ENCODE measurements around the gene BATF3.

BATF3 gene

GRCh38 chr1:212684521-212685090, 15.0 kb downstream of the BATF3 start:
- DNase-seq (ENCODE audit: low read depth) = no peak

DNA sequence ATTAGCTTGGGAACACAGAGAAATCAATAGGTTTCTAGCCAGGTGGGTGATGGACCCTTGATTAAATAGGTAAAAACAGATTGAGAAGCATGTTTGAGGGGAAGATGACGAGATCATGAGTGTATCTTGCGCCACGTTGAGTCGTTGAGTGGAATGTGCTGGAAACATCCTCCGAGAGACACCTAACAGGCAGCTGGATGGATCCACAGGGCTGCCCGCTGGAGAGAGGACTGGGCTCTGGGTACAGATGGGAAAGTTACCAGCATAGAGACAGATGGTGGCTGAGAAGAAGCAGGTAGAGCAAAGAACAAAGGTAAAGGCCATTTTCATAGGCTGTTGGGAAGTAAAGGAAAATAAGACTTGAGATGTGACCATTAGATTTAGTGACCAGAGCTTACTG, 15.6 kb downstream of the BATF3 start:
- DNase-seq (ENCODE audit: low read depth) = no peak

- DNase-seq (ENCODE audit: low read depth) = no peak
Measured at GRCh38 chr1:212683357-212683722, 16.3 kb downstream of the BATF3 start.

DNA sequence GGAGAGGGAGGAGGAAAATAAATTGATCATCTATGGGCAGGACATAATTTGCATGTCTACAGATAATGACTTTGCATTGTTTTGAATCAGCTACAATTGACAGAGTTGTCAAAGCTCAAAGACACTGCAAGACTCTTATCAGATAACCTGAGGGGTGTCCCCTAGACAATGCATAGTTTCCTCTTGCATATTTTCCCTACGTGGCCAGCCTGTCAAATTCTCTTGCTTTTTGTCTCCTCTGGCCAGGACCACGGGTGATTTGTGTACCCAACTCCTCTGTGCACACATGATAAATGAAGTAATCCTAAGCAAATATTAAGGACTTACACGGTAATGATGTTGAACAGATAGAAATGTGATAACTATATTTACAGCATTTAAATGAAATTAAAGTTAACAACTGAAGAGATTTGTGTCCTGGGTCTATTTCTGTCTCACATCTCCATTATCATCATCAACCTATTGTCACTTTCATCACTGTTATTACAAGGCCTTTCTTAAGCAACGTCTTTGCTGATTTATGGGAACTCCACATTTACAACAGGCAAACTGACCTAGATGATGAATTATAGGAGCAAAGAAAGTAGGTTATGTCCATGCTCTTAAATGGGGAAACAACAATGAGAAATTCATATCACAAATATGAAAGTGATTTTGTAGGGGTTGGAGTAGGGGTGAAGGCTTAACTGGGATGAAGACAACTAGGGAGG, 18.8 kb downstream of the BATF3 start:
- DNase-seq (ENCODE audit: low read depth) = no peak

DNA sequence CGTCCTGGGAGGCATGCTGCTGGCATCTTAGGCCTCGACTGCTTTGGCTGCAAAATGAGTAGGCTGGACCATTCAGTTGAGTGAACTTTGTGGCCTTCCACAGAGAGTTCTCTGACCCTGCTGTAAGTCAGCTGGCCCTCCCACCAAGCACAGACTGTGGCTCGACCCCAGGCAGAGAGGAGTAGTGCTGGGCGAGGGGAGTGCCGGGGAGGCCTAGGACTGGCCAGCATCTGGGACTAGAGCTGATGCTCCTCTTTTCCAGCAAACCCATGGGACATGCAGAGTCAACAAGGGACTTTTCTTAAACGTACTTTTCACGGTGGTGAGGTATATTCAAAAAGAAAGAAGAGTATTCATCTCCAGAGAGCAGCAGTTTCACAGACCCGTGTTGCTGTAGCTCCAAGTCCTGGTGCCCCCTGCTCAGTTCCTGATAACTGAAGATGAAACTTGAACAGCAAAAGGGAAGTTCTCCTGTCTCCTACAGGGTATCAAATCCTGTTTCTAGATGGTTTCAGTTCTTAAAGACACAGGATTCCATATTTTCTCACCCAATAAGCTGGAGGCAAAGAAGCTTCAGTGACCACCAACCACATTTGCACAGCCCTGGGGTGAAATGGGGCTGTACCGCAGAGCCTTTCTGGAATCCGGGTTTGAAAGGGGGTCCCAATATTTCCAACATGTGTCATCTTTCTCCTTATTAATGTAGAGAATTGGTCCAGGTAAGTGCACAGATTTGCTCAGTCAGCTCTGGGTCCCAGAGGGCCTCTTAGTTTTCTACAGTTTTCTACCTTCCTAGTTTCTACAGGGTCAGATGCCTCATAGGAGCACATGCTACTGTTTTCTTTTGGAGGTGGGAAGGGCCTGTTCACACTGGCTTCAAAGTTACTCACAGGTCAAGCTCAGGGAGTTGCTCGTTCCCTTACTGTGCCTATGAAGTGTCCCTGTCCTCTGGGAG, 20.9 kb downstream of the BATF3 start:
- DNase-seq (ENCODE audit: low read depth) = no peak

- DNase-seq (ENCODE audit: low read depth) = no peak
Measured at GRCh38 chr1:212677573-212677972, 22.1 kb downstream of the BATF3 start.

DNA sequence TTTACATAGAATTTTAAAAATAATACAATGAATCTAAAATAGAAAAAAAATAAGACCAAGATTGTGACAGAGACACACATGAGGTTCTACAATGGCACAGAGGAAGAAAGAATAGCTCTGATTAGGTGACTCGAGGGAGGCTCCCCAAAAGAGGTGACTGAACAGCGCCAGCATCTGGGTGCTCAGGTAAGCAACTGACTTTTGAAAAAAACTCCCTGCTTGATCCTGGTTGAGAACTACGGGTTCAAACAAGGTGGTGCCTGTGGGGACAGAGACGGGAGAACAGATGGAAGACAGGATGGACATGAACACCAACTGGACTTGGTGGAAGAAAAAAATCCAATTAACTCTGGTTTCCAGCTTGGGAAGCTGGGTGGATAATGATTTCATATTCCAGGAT, 22.5 kb downstream of the BATF3 start:
- no peak for DNase-seq (ENCODE audit: low read depth)

- DNase-seq (ENCODE audit: low read depth) = no peak
Measured at GRCh38 chr1:212675675-212676074, 24.0 kb downstream of the BATF3 start.

- no peak for DNase-seq (ENCODE audit: low read depth)
Measured at GRCh38 chr1:212674872-212675271, 24.8 kb downstream of the BATF3 start.

- DNase-seq (ENCODE audit: low read depth) = no peak
Measured at GRCh38 chr1:212671342-212672031, 28.2 kb downstream of the BATF3 start.

GRCh38 chr1:212670882-212671281, 28.8 kb downstream of the BATF3 start:
- no peak for DNase-seq (ENCODE audit: low read depth)

- DNase-seq (ENCODE audit: low read depth) = no peak
Measured at GRCh38 chr1:212670301-212670700, 29.3 kb downstream of the BATF3 start.

GRCh38 chr1:212669600-212669999, 30.0 kb downstream of the BATF3 start:
- DNase-seq (ENCODE audit: low read depth) = no peak

GRCh38 chr1:212669102-212669501, 30.5 kb downstream of the BATF3 start:
- DNase-seq (ENCODE audit: low read depth) = no peak

- DNase-seq (ENCODE audit: low read depth) = no peak
Measured at GRCh38 chr1:212668477-212668876, 31.2 kb downstream of the BATF3 start.

DNA sequence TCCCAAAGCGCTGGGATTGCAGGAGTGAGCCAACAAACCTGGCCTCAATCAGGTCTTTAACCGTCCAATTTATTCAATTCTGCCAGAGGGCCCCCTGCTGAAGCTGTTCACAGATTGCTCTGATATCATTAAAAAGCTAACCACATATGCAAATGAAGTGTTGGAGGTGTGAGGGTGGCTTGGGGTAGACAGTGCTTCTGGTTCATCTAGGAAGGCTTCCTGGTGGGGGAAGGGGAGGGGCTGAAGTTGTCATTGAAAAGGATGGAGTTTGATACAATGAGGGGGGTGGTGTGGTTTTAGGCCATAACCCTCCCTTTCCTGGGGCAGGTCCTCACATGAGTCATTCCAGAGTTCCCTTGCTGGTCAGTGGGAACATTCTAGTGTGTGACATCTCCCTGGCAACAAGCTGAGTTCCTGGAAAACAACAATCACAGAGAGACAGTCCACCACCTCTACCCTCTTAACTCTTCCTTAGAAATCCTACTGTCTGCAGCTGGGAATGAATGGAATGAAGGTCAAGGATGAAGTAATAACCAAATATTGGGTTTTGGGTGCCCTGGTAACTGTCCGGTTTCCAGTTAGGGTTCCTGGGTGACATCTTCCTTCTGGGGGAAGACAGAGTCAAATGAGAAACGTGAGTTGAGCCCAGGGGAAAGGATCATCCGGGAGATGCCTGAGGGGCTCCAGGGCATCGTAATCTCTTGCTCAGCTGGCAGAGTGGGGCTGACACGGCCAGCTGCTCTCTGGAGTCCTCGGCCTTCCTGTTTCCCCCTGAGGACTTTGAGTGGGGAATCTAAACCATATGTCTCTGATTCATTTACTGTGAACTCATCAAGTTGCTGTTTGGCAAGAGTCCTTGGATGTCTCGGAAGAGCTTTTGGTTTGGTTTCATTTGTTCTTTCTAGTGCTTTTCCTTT, 32.2 kb downstream of the BATF3 start:
- no peak for DNase-seq (ENCODE audit: low read depth)

DNA sequence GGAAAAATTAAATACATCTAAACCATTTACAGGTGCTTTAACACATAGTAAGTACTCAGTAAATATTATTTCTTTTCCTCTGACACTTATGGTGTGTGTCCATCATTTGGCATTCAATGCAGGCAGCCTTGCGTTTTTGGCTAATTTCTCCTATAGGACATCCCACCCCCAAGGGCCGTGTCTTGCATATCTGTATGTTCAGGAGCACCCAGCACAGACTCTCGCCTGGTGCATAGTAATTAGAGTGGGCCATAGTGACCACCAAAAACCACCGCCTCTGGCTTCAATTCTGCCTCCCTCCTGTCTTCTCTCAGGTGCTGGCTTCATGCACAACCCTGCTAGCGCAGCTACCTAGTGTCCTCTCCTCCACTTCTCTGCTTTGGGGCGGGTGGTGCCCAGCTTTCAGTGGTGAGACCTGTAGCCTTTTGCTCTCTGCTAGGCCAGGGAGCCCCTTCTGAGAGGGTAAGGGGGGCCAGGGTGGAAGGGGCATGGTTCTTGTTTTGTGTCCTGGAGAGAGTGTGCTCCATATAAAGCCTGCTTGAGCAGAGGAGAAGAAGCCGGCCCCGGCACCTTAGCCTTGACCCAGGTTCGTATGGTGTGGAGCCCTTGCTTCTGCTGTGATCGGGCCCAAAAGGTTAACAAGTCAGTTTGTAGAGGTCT, 33.4 kb downstream of the BATF3 start:
- no peak for DNase-seq (ENCODE audit: low read depth)

- peak; percentile 68 for DNase-seq (ENCODE audit: low read depth)
Measured at GRCh38 chr1:212665241-212666115, 34.2 kb downstream of the BATF3 start.

DNA sequence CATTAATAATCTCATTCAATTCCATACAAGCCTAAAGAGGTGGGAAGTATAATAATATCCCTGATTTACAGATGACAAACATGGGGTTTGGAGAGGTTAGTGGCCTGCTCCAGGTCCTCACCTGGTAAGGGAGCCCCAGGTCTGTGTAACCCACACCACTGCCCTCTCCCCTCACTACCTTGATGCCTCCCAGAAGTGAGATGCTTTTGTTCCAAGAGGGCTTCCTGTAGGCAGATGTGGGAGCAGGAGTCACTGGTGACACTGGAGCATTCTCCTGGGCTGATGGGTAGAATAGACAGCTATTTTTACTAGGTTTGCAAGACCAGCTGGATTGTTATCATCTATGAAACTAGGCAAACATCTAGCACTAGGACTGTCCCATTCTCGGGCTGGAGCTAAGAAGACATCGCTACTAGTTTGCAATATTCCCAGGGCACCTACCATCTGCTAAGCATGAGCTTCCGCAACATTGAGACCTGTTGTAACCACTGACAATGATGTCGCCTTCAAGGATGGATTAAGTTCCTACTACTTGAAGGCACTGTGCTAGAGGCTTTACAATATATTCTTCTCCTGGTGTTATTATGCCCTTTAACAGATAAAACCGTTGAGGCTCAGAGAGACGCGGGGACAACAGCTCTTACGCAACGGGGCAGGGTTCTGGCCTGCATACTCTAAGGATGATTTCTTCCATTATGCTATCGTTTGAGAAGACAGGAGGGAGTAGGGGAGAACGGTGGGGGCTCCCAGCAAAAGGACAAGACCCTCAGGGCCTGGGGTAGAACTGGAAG, 35.0 kb downstream of the BATF3 start:
- no peak for DNase-seq (ENCODE audit: low read depth)

All from activated T-cell treated with anti-CD3 and anti-CD28 coated beads for 24 hours (primary cell).